ENCODE data around the gene LRRC7. TPM values are rescaled to one million over a fixed set of nuclear protein-coding genes. Genes with fewer than 3 reads are reported as not detected.

LRRC7 gene
- total RNA-seq, 2 donors from 2014 or later, result not detected

- Mint-ChIP-seq H3K36me3 (ENCODE audit: low read depth) (no peaks in the 10 kb centered on the region), H3K27me3 (peaks cover 6% of the 10 kb centered on the region), H3K27ac (no peak overlapping the region), H3K4me1 (no peaks in the 10 kb centered on the region), H3K4me3 (no peak overlapping the region)
- no peak for ATAC-seq
- no peaks in the 10 kb centered on the region for H3K9me3 ChIP-seq (ENCODE audit: control insufficient read depth, low read length, poor library complexity, severe bottlenecking)
- DNase-seq, result no peak
Observed at GRCh38 chr1:70103770-70104169, 536.0 kb downstream of the LRRC7 start.

GRCh38 chr1:70109241-70109640 lies 541.5 kb downstream of the LRRC7 start:
- DNase-seq (no peak), ATAC-seq (no peak)
- peaks cover 14% of the 10 kb centered on the region for H3K27me3 Mint-ChIP-seq
- H3K36me3 Mint-ChIP-seq (ENCODE audit: low read depth), result no peaks in the 10 kb centered on the region
- no peak overlapping the region for H3K4me3 Mint-ChIP-seq
- no peaks in the 10 kb centered on the region for H3K9me3 ChIP-seq (ENCODE audit: control insufficient read depth, low read length, poor library complexity, severe bottlenecking)
- H3K4me1 Mint-ChIP-seq, result no peaks in the 10 kb centered on the region
- H3K27ac Mint-ChIP-seq, result no peak overlapping the region

DNA sequence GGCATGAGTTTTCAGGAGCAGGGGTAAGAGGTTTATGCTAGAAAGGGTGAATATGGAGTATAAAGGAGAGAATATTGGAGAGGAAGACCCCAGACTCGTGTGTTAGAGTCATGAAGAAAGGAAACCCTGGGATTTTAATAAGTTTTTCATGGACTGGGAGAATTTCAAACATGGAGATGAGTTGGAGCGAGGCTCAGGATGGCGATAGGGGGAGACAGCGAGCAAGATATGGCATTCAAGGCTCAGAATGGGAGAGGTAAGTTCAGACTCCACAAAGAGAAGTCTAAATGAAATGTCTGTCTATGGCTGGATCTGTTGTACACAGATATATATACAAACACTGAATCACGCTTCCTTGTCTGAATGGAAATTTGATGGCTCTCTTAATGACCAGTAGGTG lies 545.1 kb downstream of the LRRC7 start:
- H3K4me1 Mint-ChIP-seq, result no peaks in the 10 kb centered on the region
- no peak for ATAC-seq
- no peak overlapping the region for H3K4me3 Mint-ChIP-seq
- H3K36me3 Mint-ChIP-seq (ENCODE audit: low read depth), result no peaks in the 10 kb centered on the region
- H3K9me3 ChIP-seq (ENCODE audit: control insufficient read depth, low read length, poor library complexity, severe bottlenecking), result no peaks in the 10 kb centered on the region
- H3K27ac Mint-ChIP-seq, result no peak overlapping the region
- no peak for DNase-seq
- H3K27me3 Mint-ChIP-seq, result peaks cover 16% of the 10 kb centered on the region

DNA sequence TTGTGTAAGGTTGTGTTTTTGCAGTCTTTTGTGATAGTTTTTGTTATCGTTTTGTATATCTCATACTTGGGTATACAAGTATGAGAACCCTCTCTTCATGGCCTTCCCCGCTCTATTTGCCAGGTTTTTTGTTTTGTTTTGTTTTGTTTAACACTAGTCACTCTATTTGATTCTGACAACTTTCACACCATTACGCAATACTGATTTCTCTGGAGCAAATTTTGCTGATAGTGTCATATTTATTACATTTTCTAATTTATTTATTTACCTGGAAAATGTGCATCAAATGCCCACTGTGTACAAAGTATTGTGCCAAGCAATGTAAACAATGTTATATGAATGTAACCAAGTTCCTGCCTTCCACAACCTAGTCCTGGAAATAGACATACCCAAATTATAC lies 547.6 kb downstream of the LRRC7 start:
- H3K4me3 Mint-ChIP-seq, result no peak overlapping the region
- ATAC-seq (no peak), DNase-seq (no peak)
- no peak overlapping the region for H3K27ac Mint-ChIP-seq
- no peaks in the 10 kb centered on the region for H3K4me1 Mint-ChIP-seq
- peaks cover 24% of the 10 kb centered on the region for H3K27me3 Mint-ChIP-seq
- no peaks in the 10 kb centered on the region for H3K9me3 ChIP-seq (ENCODE audit: control insufficient read depth, low read length, poor library complexity, severe bottlenecking)
- H3K36me3 Mint-ChIP-seq (ENCODE audit: low read depth), result no peaks in the 10 kb centered on the region

DNA sequence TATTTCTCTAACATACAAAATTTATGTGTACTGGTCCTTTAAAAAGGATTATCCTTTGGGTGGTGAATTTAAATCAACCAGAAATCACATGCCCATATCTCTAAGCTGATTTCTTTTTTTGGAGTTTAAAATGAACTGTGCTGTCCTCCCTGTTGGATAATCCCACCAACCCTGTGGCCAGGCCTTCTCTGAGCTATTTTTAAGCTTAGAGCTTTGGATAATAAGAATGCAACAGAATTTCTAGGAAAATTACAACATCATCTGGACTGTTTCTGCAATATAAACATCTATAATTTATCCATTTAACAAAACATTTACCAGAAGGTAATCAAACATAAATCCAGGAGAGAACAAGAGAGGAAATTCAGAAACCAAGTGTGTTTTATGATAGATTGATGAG lies 549.3 kb downstream of the LRRC7 start:
- DNase-seq, result no peak
- Mint-ChIP-seq H3K36me3 (ENCODE audit: low read depth) (no peaks in the 10 kb centered on the region), H3K4me3 (no peak overlapping the region), H3K27me3 (peaks cover 27% of the 10 kb centered on the region), H3K4me1 (no peaks in the 10 kb centered on the region), H3K27ac (no peak overlapping the region)
- H3K9me3 ChIP-seq (ENCODE audit: control insufficient read depth, low read length, poor library complexity, severe bottlenecking), result no peaks in the 10 kb centered on the region
- no peak for ATAC-seq

GRCh38 chr1:70134148-70134547 lies 566.4 kb downstream of the LRRC7 start:
- no peak overlapping the region for H3K4me3 Mint-ChIP-seq
- no peaks in the 10 kb centered on the region for H3K4me1 Mint-ChIP-seq
- no peak for DNase-seq
- H3K36me3 Mint-ChIP-seq (ENCODE audit: low read depth), result no peaks in the 10 kb centered on the region
- H3K9me3 ChIP-seq (ENCODE audit: control insufficient read depth, low read length, poor library complexity, severe bottlenecking), result no peaks in the 10 kb centered on the region
- no peak overlapping the region for H3K27ac Mint-ChIP-seq
- H3K27me3 Mint-ChIP-seq, result peaks cover 17% of the 10 kb centered on the region
- ATAC-seq, result no peak

- no peak for DNase-seq
- Mint-ChIP-seq H3K4me3 (no peak overlapping the region), H3K4me1 (no peaks in the 10 kb centered on the region), H3K27me3 (peaks cover 6% of the 10 kb centered on the region), H3K36me3 (ENCODE audit: low read depth) (no peaks in the 10 kb centered on the region), H3K27ac (no peak overlapping the region)
- H3K9me3 ChIP-seq (ENCODE audit: control insufficient read depth, low read length, poor library complexity, severe bottlenecking), result no peaks in the 10 kb centered on the region
- no peak for ATAC-seq
Observed at GRCh38 chr1:70140343-70140742, 572.6 kb downstream of the LRRC7 start.

GRCh38 chr1:70140894-70141293 lies 573.2 kb downstream of the LRRC7 start:
- no peaks in the 10 kb centered on the region for H3K4me1 Mint-ChIP-seq
- H3K9me3 ChIP-seq (ENCODE audit: control insufficient read depth, low read length, poor library complexity, severe bottlenecking), result no peaks in the 10 kb centered on the region
- H3K4me3 Mint-ChIP-seq, result no peak overlapping the region
- H3K27ac Mint-ChIP-seq, result no peak overlapping the region
- H3K36me3 Mint-ChIP-seq (ENCODE audit: low read depth), result no peaks in the 10 kb centered on the region
- DNase-seq, result no peak
- H3K27me3 Mint-ChIP-seq, result peaks cover under 1% of the 10 kb centered on the region
- ATAC-seq, result no peak

GRCh38 chr1:70142075-70142474 lies 574.4 kb downstream of the LRRC7 start:
- H3K36me3 Mint-ChIP-seq (ENCODE audit: low read depth), result no peaks in the 10 kb centered on the region
- no peak for ATAC-seq
- H3K27ac Mint-ChIP-seq, result no peak overlapping the region
- DNase-seq, result no peak
- no peaks in the 10 kb centered on the region for H3K4me1 Mint-ChIP-seq
- H3K9me3 ChIP-seq (ENCODE audit: control insufficient read depth, low read length, poor library complexity, severe bottlenecking), result no peaks in the 10 kb centered on the region
- no peaks in the 10 kb centered on the region for H3K27me3 Mint-ChIP-seq
- H3K4me3 Mint-ChIP-seq, result no peak overlapping the region

- Mint-ChIP-seq H3K36me3 (ENCODE audit: low read depth) (no peaks in the 10 kb centered on the region), H3K4me1 (no peaks in the 10 kb centered on the region), H3K27ac (no peak overlapping the region), H3K4me3 (no peak overlapping the region), H3K27me3 (no peaks in the 10 kb centered on the region)
- no peaks in the 10 kb centered on the region for H3K9me3 ChIP-seq (ENCODE audit: control insufficient read depth, low read length, poor library complexity, severe bottlenecking)
- no peak for DNase-seq
- ATAC-seq, result no peak
Observed at GRCh38 chr1:70143048-70143659, 575.4 kb downstream of the LRRC7 start.

- Mint-ChIP-seq H3K27me3 (no peaks in the 10 kb centered on the region), H3K4me1 (no peaks in the 10 kb centered on the region), H3K36me3 (ENCODE audit: low read depth) (peaks cover 3% of the 10 kb centered on the region), H3K27ac (no peak overlapping the region), H3K4me3 (no peak overlapping the region)
- ATAC-seq (no peak), DNase-seq (no peak)
- no peaks in the 10 kb centered on the region for H3K9me3 ChIP-seq (ENCODE audit: control insufficient read depth, low read length, poor library complexity, severe bottlenecking)
Observed at GRCh38 chr1:70146488-70146887, 578.8 kb downstream of the LRRC7 start.

- Mint-ChIP-seq H3K36me3 (ENCODE audit: low read depth) (peaks cover 3% of the 10 kb centered on the region), H3K4me1 (no peaks in the 10 kb centered on the region), H3K27ac (no peak overlapping the region), H3K4me3 (no peak overlapping the region), H3K27me3 (no peaks in the 10 kb centered on the region)
- DNase-seq (no peak), ATAC-seq (no peak)
- H3K9me3 ChIP-seq (ENCODE audit: control insufficient read depth, low read length, poor library complexity, severe bottlenecking), result no peaks in the 10 kb centered on the region
Observed at GRCh38 chr1:70150444-70150843, 582.7 kb downstream of the LRRC7 start.

DNA sequence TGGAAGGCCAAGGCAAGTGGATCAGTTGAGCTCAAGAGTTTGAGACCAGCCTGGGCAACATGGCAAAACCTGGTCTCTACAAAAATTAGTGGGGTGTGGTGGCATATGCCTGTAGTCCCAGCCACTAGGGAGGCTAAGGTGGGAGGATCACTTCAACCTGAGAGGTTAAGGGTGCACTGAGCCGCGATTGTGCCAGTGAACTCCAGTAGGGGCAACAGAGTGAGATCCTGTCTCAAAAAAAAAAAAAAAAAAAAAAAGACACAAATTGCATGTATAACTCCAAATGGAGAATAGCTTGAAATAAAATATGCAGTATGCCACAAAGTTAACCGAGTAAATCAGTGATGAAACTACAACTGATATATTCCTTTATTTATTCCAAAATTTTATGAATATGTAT lies 586.0 kb downstream of the LRRC7 start:
- no peaks in the 10 kb centered on the region for H3K9me3 ChIP-seq (ENCODE audit: control insufficient read depth, low read length, poor library complexity, severe bottlenecking)
- Mint-ChIP-seq H3K4me1 (no peaks in the 10 kb centered on the region), H3K27me3 (no peaks in the 10 kb centered on the region), H3K36me3 (ENCODE audit: low read depth) (peaks cover 3% of the 10 kb centered on the region), H3K4me3 (no peak overlapping the region), H3K27ac (no peak overlapping the region)
- DNase-seq, result no peak
- no peak for ATAC-seq

GRCh38 chr1:70156529-70157120 lies 588.9 kb downstream of the LRRC7 start:
- H3K27me3 Mint-ChIP-seq, result no peaks in the 10 kb centered on the region
- DNase-seq, result no peak
- no peak overlapping the region for H3K4me3 Mint-ChIP-seq
- no peaks in the 10 kb centered on the region for H3K9me3 ChIP-seq (ENCODE audit: control insufficient read depth, low read length, poor library complexity, severe bottlenecking)
- ATAC-seq, result no peak
- no peaks in the 10 kb centered on the region for H3K4me1 Mint-ChIP-seq
- no peak overlapping the region for H3K27ac Mint-ChIP-seq
- H3K36me3 Mint-ChIP-seq (ENCODE audit: low read depth), result no peaks in the 10 kb centered on the region
